ENCODE measurements around the gene TTLL5. TPM values are rescaled to one million over a fixed set of nuclear protein-coding genes. Genes with fewer than 3 reads are reported as not detected.

Gene TTLL5
- total RNA-seq, 1 experiment from 2014 or later: 34.7 TPM

- no peaks in the 10 kb centered on the region for H4K20me1 ChIP-seq (ENCODE audit: low read length)
- TF ChIP-seq CTCF (conservative IDR thresholded peaks at IDR 0.05; ENCODE audit: low read depth, low read length) (no peak), EZH2 (IDR thresholded peaks at IDR 0.05; ENCODE audit: low read length, unreplicated experiment) (no peak), EZH2phosphoT487 (IDR thresholded peaks at IDR 0.05; ENCODE audit: borderline replicate concordance, low read length) (no peak)
- no peaks in the 10 kb centered on the region for H3K27me3 ChIP-seq (ENCODE audit: low read length)
- ATAC-seq: no peak
- no peaks in the 10 kb centered on the region for H3K79me2 ChIP-seq (ENCODE audit: low read length)
- H3K9me2 ChIP-seq (replicated peaks; ENCODE audit: low read length): no peaks in the 10 kb centered on the region
- H3K9me3 ChIP-seq (ENCODE audit: low read length): no peaks in the 10 kb centered on the region
- POLR2A ChIA-PET (ENCODE audit: unreplicated experiment): no interaction called here
- no peak for DNase-seq
- H3F3A ChIP-seq (ENCODE audit: low read length, unreplicated experiment): no peaks in the 10 kb centered on the region
- H2AFZ ChIP-seq (ENCODE audit: low read length): no peak overlapping the region
- CTCF ChIA-PET: no interaction called here
- intact Hi-C loops (cut with micrococcal nuclease): no loop called here
- no peak overlapping the region for H3K27ac ChIP-seq (ENCODE audit: low read length)
- no peak overlapping the region for H3K9ac ChIP-seq (ENCODE audit: low read length)
- BruUV-seq (replicated peaks): no TSS peak
- H3K4me2 ChIP-seq (ENCODE audit: low read length): no peak overlapping the region
- H3K36me3 ChIP-seq (ENCODE audit: low read depth, low read length): peaks cover 18% of the 10 kb centered on the region
- H3K4me3 ChIP-seq (ENCODE audit: low read length): no peak overlapping the region
- H3K4me1 ChIP-seq (ENCODE audit: insufficient read depth, low read length): peaks cover 8% of the 10 kb centered on the region; the same call in 1 of the 2 replicates
These were observed 63.6 kb downstream of the TTLL5 start for GRCh38 chr14:75724414-75725204.

- Histone ChIP-seq H3F3A (ENCODE audit: low read length, unreplicated experiment) (no peaks in the 10 kb centered on the region), H2AFZ (ENCODE audit: low read length) (no peak overlapping the region), H3K4me1 (ENCODE audit: insufficient read depth, low read length) (peaks cover 8% of the 10 kb centered on the region; the same call in 1 of the 2 replicates), H3K9ac (ENCODE audit: low read length) (no peak overlapping the region), H3K27ac (ENCODE audit: low read length) (no peak overlapping the region), H3K4me3 (ENCODE audit: low read length) (no peak overlapping the region), H4K20me1 (ENCODE audit: low read length) (no peaks in the 10 kb centered on the region), H3K36me3 (ENCODE audit: low read depth, low read length) (peaks cover 13% of the 10 kb centered on the region), H3K27me3 (ENCODE audit: low read length) (no peaks in the 10 kb centered on the region), H3K79me2 (ENCODE audit: low read length) (no peaks in the 10 kb centered on the region), H3K9me3 (ENCODE audit: low read length) (no peaks in the 10 kb centered on the region), H3K9me2 (replicated peaks; ENCODE audit: low read length) (no peaks in the 10 kb centered on the region), H3K4me2 (ENCODE audit: low read length) (no peak overlapping the region)
- no peak for TF ChIP-seq CTCF (conservative IDR thresholded peaks at IDR 0.05; ENCODE audit: low read depth, low read length)
- TF ChIP-seq EZH2 (IDR thresholded peaks at IDR 0.05; ENCODE audit: low read length, unreplicated experiment): no peak
- TF ChIP-seq EZH2phosphoT487 (IDR thresholded peaks at IDR 0.05; ENCODE audit: borderline replicate concordance, low read length): no peak
- CTCF ChIA-PET: no interaction called here
- DNase-seq: no peak
- intact Hi-C loops (cut with micrococcal nuclease): no loop called here
- POLR2A ChIA-PET (ENCODE audit: unreplicated experiment): no interaction called here
- BruUV-seq (replicated peaks): no TSS peak
- ATAC-seq: 0 out of 2 replicates have a peak, but pooled peaks have one; percentile 40
These were observed 64.4 kb downstream of the TTLL5 start for GRCh38 chr14:75725481-75725880.

- no peak for ATAC-seq
- DNase-seq: no peak
- no peak overlapping the region for H3K4me2 ChIP-seq (ENCODE audit: low read length)
- no peaks in the 10 kb centered on the region for H3K9me2 ChIP-seq (replicated peaks; ENCODE audit: low read length)
- no peak overlapping the region for H3K9ac ChIP-seq (ENCODE audit: low read length)
- H3K27me3 ChIP-seq (ENCODE audit: low read length): no peaks in the 10 kb centered on the region
- POLR2A ChIA-PET (ENCODE audit: unreplicated experiment): no interaction called here
- no peaks in the 10 kb centered on the region for H3K79me2 ChIP-seq (ENCODE audit: low read length)
- H3K27ac ChIP-seq (ENCODE audit: low read length): no peak overlapping the region
- H3K36me3 ChIP-seq (ENCODE audit: low read depth, low read length): peaks cover 11% of the 10 kb centered on the region
- no peaks in the 10 kb centered on the region for H3K9me3 ChIP-seq (ENCODE audit: low read length)
- no TSS peak for BruUV-seq (replicated peaks)
- no peak overlapping the region for H2AFZ ChIP-seq (ENCODE audit: low read length)
- TF ChIP-seq CTCF (conservative IDR thresholded peaks at IDR 0.05; ENCODE audit: low read depth, low read length) (no peak), EZH2 (IDR thresholded peaks at IDR 0.05; ENCODE audit: low read length, unreplicated experiment) (no peak), EZH2phosphoT487 (IDR thresholded peaks at IDR 0.05; ENCODE audit: borderline replicate concordance, low read length) (no peak)
- H4K20me1 ChIP-seq (ENCODE audit: low read length): no peaks in the 10 kb centered on the region
- CTCF ChIA-PET: no interaction called here
- no peak overlapping the region for H3K4me3 ChIP-seq (ENCODE audit: low read length)
- intact Hi-C loops (cut with micrococcal nuclease): no loop called here
- H3F3A ChIP-seq (ENCODE audit: low read length, unreplicated experiment): no peaks in the 10 kb centered on the region
- H3K4me1 ChIP-seq (ENCODE audit: insufficient read depth, low read length): peaks cover 8% of the 10 kb centered on the region; the same call in 1 of the 2 replicates
These were observed 65.3 kb downstream of the TTLL5 start for GRCh38 chr14:75726321-75726720.

Measured in PC-3 (cell line).